Prostate gland (tissue), 2 donors: Measurements from ENCODE around the gene UVSSA.

Experiments
- CTCF ChIP-seq, 4 experiments: fragments of 200-600 bp in 2 of 4; fragments of 450-650 bp in 2 of 4; sonication (generic) in 2 of 4; IDR thresholded peaks; 1 replicate in 3 of 4; 2 replicates in 1 of 4; pipeline ENCODE4 v1.5.1; 2016 to 2019; ENCODE audit warnings: antibody characterized with exemption in 4 of 4, mild to moderate bottlenecking in 2 of 4, moderate library complexity in 2 of 4
- POLR2A ChIP-seq: fragments of 450-650 bp; IDR thresholded peaks from one replicate; pipeline ENCODE4 v1.6.1; 2016; ENCODE audit warnings: antibody characterized with exemption, mild to moderate bottlenecking
- POLR2AphosphoS5 ChIP-seq: sonication (generic); formaldehyde crosslinking; IDR thresholded peaks from one replicate; pipeline ENCODE4 v1.6.1; 2017; ENCODE audit warnings: antibody characterized with exemption

- TF ChIP-seq POLR2A (no peak), CTCF (IDR thresholded peaks at IDR 0.05) (peak in 1 of 4 experiments; percentile 44), POLR2AphosphoS5 (no peak)
Observed at GRCh38 chr4:1345903-1346780, 866 bp upstream of the UVSSA start.
